SU-DHL-6 (cell line): Measurements from ENCODE around the gene MEGF6.

Experiments used
- H2AFZ ChIP-seq: fragments of 200-600 bp; sonication (generic); 2 replicates; pipeline ENCODE4 v1.6.1; 2014; ENCODE audit warnings: low read depth, mild to moderate bottlenecking, moderate library complexity, mixed read lengths, antibody characterized with exemption, low read length; ENCODE audit not compliant: severe bottlenecking
- H3F3A ChIP-seq: fragments of 200-600 bp; shearing (Covaris generic); 2 replicates; pipeline ENCODE4 v1.6.0; 2016; ENCODE audit warnings: antibody characterized with exemption, mild to moderate bottlenecking; ENCODE audit not compliant: insufficient read depth
- H3K27ac ChIP-seq: fragments of 200-600 bp; sonication (generic); 2 replicates; pipeline ENCODE4 v1.5.1; 2016; ENCODE audit warnings: low read depth, mild to moderate bottlenecking, low read length, moderate library complexity, mixed read lengths
- H3K27me3 ChIP-seq: fragments of 200-600 bp; sonication (generic), shearing (Covaris generic); 2 replicates; pipeline ENCODE4 v1.6.0; 2014; ENCODE audit warnings: mild to moderate bottlenecking, low read length
- H3K36me3 ChIP-seq: fragments of 200-600 bp; sonication (generic); 2 replicates; pipeline ENCODE4 v1.6.1; 2014; ENCODE audit warnings: mild to moderate bottlenecking, low read length, mixed read lengths
- H3K4me2 ChIP-seq: fragments of 300-600, 200-600 bp; shearing (Covaris generic), sonication (generic); 2 replicates; pipeline ENCODE4 v1.6.0; 2014; ENCODE audit warnings: low read length, low read depth, mild to moderate bottlenecking; ENCODE audit not compliant: poor library complexity, severe bottlenecking
- H3K4me3 ChIP-seq: fragments of 200-600 bp; sonication (generic); 2 replicates; pipeline ENCODE4 v1.5.1; 2014; ENCODE audit warnings: antibody characterized with exemption, low read length, mild to moderate bottlenecking, mixed read lengths; ENCODE audit not compliant: insufficient read depth, poor library complexity, severe bottlenecking
- H3K79me2 ChIP-seq: fragments of 200-600 bp; sonication (generic); 2 replicates; pipeline ENCODE4 v1.6.1; 2014; ENCODE audit warnings: mild to moderate bottlenecking, low read length, moderate library complexity; ENCODE audit not compliant: insufficient read depth
- H3K9ac ChIP-seq: fragments of 200-600 bp; sonication (generic); 2 replicates; pipeline ENCODE4 v1.7.0; 2014; ENCODE audit warnings: mild to moderate bottlenecking, low read length
- H3K9me2 ChIP-seq: fragments of 200-600 bp; sonication (generic); replicated peaks from 2 replicates; pipeline ENCODE4 v1.6.1; 2014; ENCODE audit warnings: low read length; ENCODE audit not compliant: insufficient read depth
- H3K9me3 ChIP-seq: fragments of 200-600 bp; sonication (generic); 2 replicates; pipeline ENCODE4 v1.6.1; 2014; ENCODE audit warnings: low read length, mixed read lengths; ENCODE audit not compliant: insufficient read depth
- H4K20me1 ChIP-seq: fragments of 200-600 bp; sonication (generic); 2 replicates; pipeline ENCODE4 v1.6.1; 2014; ENCODE audit warnings: low read depth, mild to moderate bottlenecking, antibody characterized with exemption, low read length, moderate library complexity, mixed read lengths
- CTCF ChIP-seq: fragments of 200-600 bp; sonication (generic); IDR thresholded peaks from one replicate; pipeline ENCODE4 v1.5.1; 2017; ENCODE audit warnings: antibody characterized with exemption, mild to moderate bottlenecking, low read length, moderate library complexity; ENCODE audit not compliant: insufficient read depth, poor library complexity, severe bottlenecking
- EZH2phosphoT487 ChIP-seq: fragments of 200-600 bp; sonication (generic), shearing (Covaris generic); conservative IDR thresholded peaks from 2 replicates; pipeline ENCODE4 v1.6.1; 2018; ENCODE audit warnings: mild to moderate bottlenecking, antibody characterized with exemption, low read length, moderate library complexity, mixed read lengths

The MEGF6 gene

GRCh38 chr1:3568815-3569435, 42.4 kb downstream of the MEGF6 start:
- H3F3A ChIP-seq, result no peaks in the 10 kb centered on the region
- no peak overlapping the region for H3K4me2 ChIP-seq
- no peaks in the 10 kb centered on the region for H3K79me2 ChIP-seq
- TF ChIP-seq EZH2phosphoT487, result no peak
- no peak for TF ChIP-seq CTCF
- H4K20me1 ChIP-seq, result no peaks in the 10 kb centered on the region
- H3K9me3 ChIP-seq, result no peaks in the 10 kb centered on the region
- H3K9me2 ChIP-seq, result no peaks in the 10 kb centered on the region
- H2AFZ ChIP-seq, result no peak overlapping the region
- H3K27ac ChIP-seq, result no peak overlapping the region
- H3K27me3 ChIP-seq, result no peaks in the 10 kb centered on the region
- H3K36me3 ChIP-seq, result no peaks in the 10 kb centered on the region
- H3K4me3 ChIP-seq, result no peak overlapping the region
- no peak overlapping the region for H3K9ac ChIP-seq

- Histone ChIP-seq H3K9ac (no peak overlapping the region), H3F3A (no peaks in the 10 kb centered on the region), H3K4me3 (no peak overlapping the region), H3K9me3 (no peaks in the 10 kb centered on the region), H2AFZ (no peak overlapping the region), H3K36me3 (no peaks in the 10 kb centered on the region), H3K27me3 (no peaks in the 10 kb centered on the region), H3K27ac (no peak overlapping the region), H3K9me2 (no peaks in the 10 kb centered on the region), H4K20me1 (no peaks in the 10 kb centered on the region), H3K4me2 (no peak overlapping the region), H3K79me2 (no peaks in the 10 kb centered on the region)
- TF ChIP-seq EZH2phosphoT487 (no peak), CTCF (no peak)
Measured at GRCh38 chr1:3566951-3567804, 44.1 kb downstream of the MEGF6 start.

GRCh38 chr1:3566003-3566885, 45.1 kb downstream of the MEGF6 start:
- H3K79me2 ChIP-seq, result no peaks in the 10 kb centered on the region
- TF ChIP-seq CTCF (no peak), EZH2phosphoT487 (no peak)
- no peaks in the 10 kb centered on the region for H4K20me1 ChIP-seq
- no peak overlapping the region for H3K27ac ChIP-seq
- H3K9me3 ChIP-seq, result no peaks in the 10 kb centered on the region
- no peak overlapping the region for H3K4me3 ChIP-seq
- no peak overlapping the region for H3K9ac ChIP-seq
- no peaks in the 10 kb centered on the region for H3K27me3 ChIP-seq
- H3K4me2 ChIP-seq, result no peak overlapping the region
- H2AFZ ChIP-seq, result no peak overlapping the region
- H3K36me3 ChIP-seq, result no peaks in the 10 kb centered on the region
- no peaks in the 10 kb centered on the region for H3F3A ChIP-seq
- H3K9me2 ChIP-seq, result no peaks in the 10 kb centered on the region
